NCI-H524 (cell line): ENCODE results near the gene UGGT1.

ENCODE experiments used
- DNase-seq, 2 experiments: peaks; one replicate each; lab custom pipeline; 2025; lab: John Stamatoyannopoulos, UW

UGGT1 gene

DNA sequence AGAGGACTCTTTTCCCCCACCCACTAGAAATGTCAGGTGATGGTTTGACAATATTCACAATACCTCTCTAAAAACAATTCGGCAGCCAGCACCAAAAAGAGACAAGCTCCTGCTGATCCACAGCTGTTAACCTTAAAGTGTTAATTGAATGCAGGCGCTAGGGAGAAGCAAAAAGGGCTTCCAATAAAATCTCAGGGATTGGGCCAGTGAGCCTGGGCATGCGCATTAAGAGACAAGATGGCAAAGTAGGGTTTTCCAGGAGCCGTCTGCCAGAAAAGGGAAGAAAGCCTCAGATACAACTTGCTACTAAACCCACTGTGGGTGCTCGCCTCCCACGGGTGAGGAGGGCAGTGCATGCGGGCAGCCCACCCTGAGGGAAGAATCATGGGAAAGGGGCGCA is 128.9 kb downstream of the UGGT1 start:
- no peak for DNase-seq

DNA sequence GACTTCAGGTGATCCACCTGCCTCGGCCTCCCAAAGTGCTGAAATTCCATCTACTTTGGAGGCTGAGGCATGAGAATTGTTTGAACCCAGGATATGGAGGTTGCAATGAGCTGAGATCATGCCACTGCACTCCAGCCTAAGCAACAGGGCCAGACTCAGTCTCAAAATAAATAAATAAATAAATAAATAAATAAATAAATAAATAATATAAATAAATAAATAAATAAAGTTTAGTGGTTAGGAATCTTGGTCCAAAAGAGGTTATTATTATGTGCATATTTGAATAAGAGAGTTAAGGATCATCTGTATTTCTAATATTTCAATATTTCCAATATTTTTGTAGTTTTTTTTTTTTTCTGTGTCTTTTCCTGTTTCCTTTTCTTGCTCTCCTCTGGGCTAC is 136.9 kb downstream of the UGGT1 start:
- DNase-seq = no peak

DNA sequence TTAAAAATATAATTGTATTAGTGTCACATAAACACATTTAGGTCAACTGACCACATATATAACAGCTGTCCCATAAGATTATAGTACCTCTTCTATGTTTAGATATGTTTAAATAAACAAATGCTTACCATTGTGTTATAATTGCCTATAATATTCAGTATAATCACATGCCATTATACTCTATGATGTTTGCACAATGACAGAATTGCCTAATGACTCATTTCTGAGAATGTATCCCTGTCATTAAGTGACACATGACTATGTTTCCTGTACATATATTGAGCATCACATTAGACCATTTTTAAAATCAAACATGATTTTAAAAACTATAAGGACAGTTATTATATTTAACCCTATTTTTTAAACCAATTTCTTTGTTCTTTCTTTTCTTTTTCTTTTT is 137.9 kb downstream of the UGGT1 start:
- DNase-seq = no peak

DNA sequence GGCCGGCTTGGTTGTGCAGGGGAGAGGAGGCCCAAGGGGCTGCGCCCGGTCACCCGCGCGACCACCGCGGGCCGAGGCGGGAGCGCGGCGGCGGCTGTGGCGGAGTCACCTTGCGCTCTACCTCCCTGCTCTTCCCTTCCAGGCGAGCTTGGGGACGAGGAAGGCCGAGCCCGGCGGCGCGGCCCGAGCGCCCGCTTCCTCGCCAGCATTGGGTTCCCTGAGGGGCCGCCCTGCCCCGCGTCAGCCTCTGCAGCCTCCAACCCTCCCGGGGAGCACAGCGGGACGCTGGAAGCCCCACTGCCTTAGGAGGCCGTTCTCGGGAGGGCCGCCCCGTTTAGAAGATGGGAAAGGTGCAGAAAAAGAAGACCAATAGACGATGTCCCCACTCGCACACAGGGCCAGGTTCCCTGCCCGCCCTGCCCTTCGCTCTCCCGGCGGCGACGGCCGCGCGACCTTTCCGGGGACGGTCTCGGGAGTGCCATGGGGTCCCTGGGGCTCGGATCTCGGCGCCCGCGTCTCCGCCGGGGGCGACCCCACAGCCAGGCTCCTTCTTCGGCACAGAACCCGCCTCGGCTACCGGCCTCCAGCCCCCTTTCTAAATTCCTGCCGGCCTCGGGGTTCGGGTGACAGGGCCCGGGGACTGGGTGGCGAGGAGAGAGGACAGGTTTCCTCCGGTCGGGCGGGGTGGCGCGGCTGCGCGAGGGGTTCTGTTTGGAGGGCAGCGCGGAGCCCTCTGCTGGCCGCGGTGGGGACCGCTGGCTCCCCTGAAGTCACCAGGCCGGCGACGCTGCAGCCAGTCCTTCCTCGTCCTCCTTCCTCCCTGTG is 142.2 kb downstream of the UGGT1 start:
- DNase-seq = peak; percentile 30 to 68

GRCh38 chr2:128233790-128234395 is 142.9 kb downstream of the UGGT1 start:
- no peak for DNase-seq

DNA sequence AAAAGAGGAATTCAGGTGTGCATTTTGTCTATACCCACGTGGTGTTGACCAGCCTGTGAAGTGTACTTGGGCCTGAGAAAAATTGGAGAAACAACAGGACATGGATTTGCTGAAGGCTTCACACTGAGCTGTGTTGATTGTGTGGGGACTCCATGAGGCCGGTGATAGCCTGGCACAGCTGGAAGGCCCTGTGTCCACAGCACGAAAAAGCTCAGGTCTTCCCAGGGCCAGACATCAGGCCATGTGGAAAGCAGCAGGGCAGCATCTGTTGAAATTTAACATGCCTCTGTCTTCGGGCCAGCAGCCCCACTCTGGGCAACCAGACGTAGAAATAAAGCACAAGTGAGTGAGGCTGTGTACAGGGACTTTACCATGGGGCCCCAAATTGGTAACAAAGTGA is 143.6 kb downstream of the UGGT1 start:
- no peak for DNase-seq

DNA sequence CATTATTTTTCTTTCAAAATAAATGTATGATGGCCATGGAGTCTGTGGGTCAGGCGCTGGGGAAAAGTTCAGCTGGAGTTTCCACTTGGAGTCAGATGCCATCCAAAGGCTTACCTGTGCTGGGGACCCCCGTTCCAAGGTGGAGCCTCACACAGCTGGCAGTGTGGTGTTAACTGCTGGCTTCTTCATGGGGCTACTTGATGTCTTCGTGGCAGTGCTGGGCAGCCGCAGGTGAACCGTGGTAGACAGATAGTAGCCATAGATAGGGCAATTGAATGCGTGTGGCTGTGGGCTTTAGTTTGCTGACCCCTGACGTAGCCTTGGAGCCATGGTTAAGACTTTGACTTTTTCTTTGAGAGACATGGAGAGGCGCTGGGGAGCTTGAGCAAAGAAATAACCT is 144.6 kb downstream of the UGGT1 start:
- no peak for DNase-seq

DNA sequence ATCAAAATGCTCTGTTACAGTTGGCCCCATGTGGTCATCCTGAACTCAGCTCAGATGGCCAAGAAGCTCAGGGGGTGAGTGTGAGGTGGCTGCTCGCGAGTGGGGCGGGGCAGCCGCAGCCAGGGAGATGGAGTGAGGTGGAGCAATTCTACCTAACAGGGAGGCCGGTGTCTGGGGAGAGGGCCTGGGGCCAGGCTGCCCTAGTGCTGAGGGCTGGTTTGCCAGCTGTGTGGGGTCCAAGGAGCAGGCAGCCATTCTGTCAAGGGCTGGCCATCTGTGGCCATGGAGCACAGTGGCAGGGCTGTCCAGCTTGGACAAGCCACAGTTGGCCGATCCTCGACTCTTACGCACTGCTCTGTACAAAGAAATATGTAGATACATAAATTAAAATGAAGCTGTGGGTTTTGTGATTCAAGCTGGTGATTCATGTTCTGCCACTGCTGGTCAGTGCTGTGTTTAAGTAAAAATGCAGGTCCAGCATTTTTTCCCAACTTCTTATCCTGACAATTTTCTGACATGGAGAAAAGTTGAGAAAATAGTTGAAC is 145.6 kb downstream of the UGGT1 start:
- no peak for DNase-seq

DNA sequence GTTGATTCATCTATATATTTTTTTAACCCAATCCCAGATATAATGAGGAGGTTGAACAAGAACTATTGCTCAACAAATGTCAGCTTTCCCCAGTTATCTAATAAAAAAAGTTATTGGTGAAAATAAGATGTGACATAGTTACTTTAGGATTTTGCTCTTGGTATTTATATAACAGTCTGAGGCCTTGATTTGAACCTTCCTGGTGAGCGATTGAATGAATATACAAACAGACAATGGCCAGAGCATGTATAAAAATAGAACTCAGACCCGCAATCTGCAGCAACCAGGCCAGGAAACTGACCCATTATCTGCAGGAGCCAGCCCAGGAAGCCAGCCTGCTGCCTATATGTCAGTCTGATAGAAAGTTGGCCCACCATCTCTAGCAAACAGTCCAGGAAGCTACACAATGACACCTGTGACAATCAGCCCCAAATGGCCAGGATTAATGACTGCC is 146.1 kb downstream of the UGGT1 start:
- DNase-seq = no peak

DNA sequence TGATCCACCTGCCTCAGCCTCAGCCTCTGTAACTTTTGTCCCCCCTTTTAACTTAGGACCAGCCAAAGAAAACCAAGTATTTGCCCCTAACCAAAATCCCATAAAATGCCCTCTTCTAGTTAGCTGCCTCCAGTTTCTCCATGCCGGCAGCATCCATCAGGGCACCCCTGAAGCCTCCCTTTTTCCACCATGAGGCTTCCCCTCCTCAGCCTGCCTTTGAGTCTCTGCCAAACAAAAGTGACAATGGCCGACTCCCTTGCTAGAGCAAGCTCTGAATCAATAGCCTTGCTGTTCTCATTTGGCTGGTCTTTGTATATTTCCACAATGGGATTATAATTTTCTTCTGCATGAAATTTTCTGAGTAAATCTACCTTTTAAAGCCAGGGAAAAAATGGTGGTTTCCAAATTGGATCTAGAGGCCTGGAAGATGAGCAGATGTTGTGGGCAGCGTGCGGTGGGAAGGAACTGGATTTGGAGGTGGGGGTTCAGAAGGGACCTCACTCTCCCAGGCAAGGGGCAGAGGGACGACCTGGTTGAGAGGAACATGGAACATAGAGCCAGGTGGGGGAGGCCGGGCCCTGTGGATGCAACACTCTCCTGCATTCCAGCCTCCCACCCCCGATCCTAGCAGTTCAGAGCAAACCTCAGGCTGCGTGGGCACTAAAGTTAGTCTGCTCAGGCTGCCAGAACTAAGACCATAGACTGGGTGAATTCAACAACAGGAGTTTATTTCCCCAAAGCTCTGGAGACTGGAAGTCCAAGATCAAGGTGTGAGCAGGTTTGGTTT is 147.1 kb downstream of the UGGT1 start:
- DNase-seq = no peak

GRCh38 chr2:128241896-128242295 is 150.9 kb downstream of the UGGT1 start:
- DNase-seq = no peak
